GM19023 (cell line): ENCODE data around the gene SSUH2.
"Not testable (repeated sequence)": the region's sequence is repeated elsewhere in the genome, so short reads cannot be mapped to it uniquely, and the experiment has no call there.

Experiments
- ATAC-seq: cut with Tn5 transposase; IDR thresholded peaks from one replicate; pipeline ENCODE4 v1.9.1; 2021; ENCODE audit warnings: mild to moderate bottlenecking, moderate library complexity; ENCODE audit not compliant: unreplicated experiment

The SSUH2 gene

GRCh38 chr3:8644748-8645390 lies at the start of gene SSUH2:
Gene SSUH2 (minus strand): TSS chr3:8644798. CDS start chr3:8644758, 40 bp downstream.
- ATAC-seq, result no peak

GRCh38 chr3:8691295-8691694 lies 46.7 kb upstream of the SSUH2 start:
- not testable (repeated sequence) for ATAC-seq

GRCh38 chr3:8684992-8685391 lies 40.4 kb upstream of the SSUH2 start:
- not testable (repeated sequence) for ATAC-seq

GRCh38 chr3:8682850-8683574 lies 38.4 kb upstream of the SSUH2 start:
- not testable (repeated sequence) for ATAC-seq

- not testable (repeated sequence) for ATAC-seq
These were observed 37.4 kb upstream of the SSUH2 start for GRCh38 chr3:8681881-8682538.

GRCh38 chr3:8681349-8681748 lies 36.8 kb upstream of the SSUH2 start:
- ATAC-seq, result no peak

GRCh38 chr3:8679817-8680553 lies 35.4 kb upstream of the SSUH2 start:
- not testable (repeated sequence) for ATAC-seq

GRCh38 chr3:8678751-8679150 lies 34.2 kb upstream of the SSUH2 start:
- no peak for ATAC-seq

- not testable (repeated sequence) for ATAC-seq
These were observed 32.7 kb upstream of the SSUH2 start for GRCh38 chr3:8677258-8677657.

- not testable (repeated sequence) for ATAC-seq
These were observed 31.0 kb upstream of the SSUH2 start for GRCh38 chr3:8675591-8675990.

- no peak for ATAC-seq
These were observed 28.6 kb upstream of the SSUH2 start for GRCh38 chr3:8673083-8673737.

GRCh38 chr3:8669019-8669418 lies 24.4 kb upstream of the SSUH2 start:
- no peak for ATAC-seq

GRCh38 chr3:8668216-8668615 lies 23.6 kb upstream of the SSUH2 start:
- no peak for ATAC-seq

GRCh38 chr3:8667463-8668091 lies 23.0 kb upstream of the SSUH2 start:
- ATAC-seq, result no peak

GRCh38 chr3:8665407-8665896 lies 20.9 kb upstream of the SSUH2 start:
- peak; percentile 61 for ATAC-seq

GRCh38 chr3:8663177-8664061 lies 18.8 kb upstream of the SSUH2 start:
- peak; percentile 38 for ATAC-seq

GRCh38 chr3:8662594-8662993 lies 18.0 kb upstream of the SSUH2 start:
- ATAC-seq, result no peak

GRCh38 chr3:8660175-8661118 lies 15.8 kb upstream of the SSUH2 start:
- no peak for ATAC-seq
